ENCODE data around the gene PTPN3. TPM values are rescaled to one million over a fixed set of nuclear protein-coding genes. Genes with fewer than 3 reads are reported as not detected.
"Not testable (repeated sequence)": the region's sequence is repeated elsewhere in the genome, so short reads cannot be mapped to it uniquely, and the experiment has no call there.

The PTPN3 gene
- total and polyA plus RNA-seq, 4 donors: 6.3 to 30.3 (median 23.5) TPM

GRCh38 chr9:109369285-109369684, 128.8 kb downstream of the PTPN3 start:
- Histone ChIP-seq H3K27me3 (ENCODE audit: control insufficient read depth in 4 of 4, insufficient read depth in 4 of 4, low read length in 3 of 4) (no peaks in the 10 kb centered on the region), H3K9me3 (ENCODE audit: control insufficient read depth in 4 of 4, low read length in 3 of 4) (no peaks in the 10 kb centered on the region), H3K9ac (ENCODE audit: low read depth in 1 of 2, low read length in 2 of 2) (no peak overlapping the region), H3K4me1 (ENCODE audit: control insufficient read depth in 4 of 4, insufficient read depth in 4 of 4, low read length in 3 of 4) (no peaks in the 10 kb centered on the region), H3K4me3 (ENCODE audit: low read depth in 1 of 3, low read length in 3 of 3) (no peak overlapping the region), H3K36me3 (ENCODE audit: control insufficient read depth in 4 of 4, insufficient read depth in 3 of 4, low read depth in 1 of 4, low read length in 3 of 4) (no peaks in the 10 kb centered on the region), H3K27ac (ENCODE audit: low read depth in 1 of 2, low read length in 2 of 2) (no peak overlapping the region)
- WGBS: 85% methylated on average over 2 of the region's 2 CpGs
- TF ChIP-seq GABPA (IDR thresholded peaks at IDR 0.05 in 1 of 2, conservative IDR thresholded peaks at IDR 0.05 in 1 of 2) (no peak), HNF4A (conservative IDR thresholded peaks at IDR 0.05) (no peak), TAF1 (conservative IDR thresholded peaks at IDR 0.05) (no peak), ZBTB33 (IDR thresholded peaks at IDR 0.05) (no peak)
- DNase-seq (ENCODE audit: low spot score): no peak

- Histone ChIP-seq H3K27ac (ENCODE audit: low read depth in 1 of 2, low read length in 2 of 2) (no peak overlapping the region), H3K9ac (ENCODE audit: low read depth in 1 of 2, low read length in 2 of 2) (no peak overlapping the region), H3K4me3 (ENCODE audit: low read depth in 1 of 3, low read length in 3 of 3) (no peak overlapping the region), H3K9me3 (ENCODE audit: control insufficient read depth in 4 of 4, low read length in 3 of 4) (no peaks in the 10 kb centered on the region), H3K4me1 (ENCODE audit: control insufficient read depth in 4 of 4, insufficient read depth in 4 of 4, low read length in 3 of 4) (no peaks in the 10 kb centered on the region), H3K27me3 (ENCODE audit: control insufficient read depth in 4 of 4, insufficient read depth in 4 of 4, low read length in 3 of 4) (no peaks in the 10 kb centered on the region), H3K36me3 (ENCODE audit: control insufficient read depth in 4 of 4, insufficient read depth in 3 of 4, low read depth in 1 of 4, low read length in 3 of 4) (no peaks in the 10 kb centered on the region)
- TF ChIP-seq ATF3 (IDR thresholded peaks at IDR 0.05): no peak
- no peak for TF ChIP-seq HNF4G (IDR thresholded peaks at IDR 0.05)
- TF ChIP-seq CTCF (IDR thresholded peaks at IDR 0.05; ENCODE audit: low read depth, low read length, missing input control): no peak
- TF ChIP-seq GABPA (IDR thresholded peaks at IDR 0.05 in 1 of 2, conservative IDR thresholded peaks at IDR 0.05 in 1 of 2): no peak
- TF ChIP-seq MAX (IDR thresholded peaks at IDR 0.05): no peak
- TF ChIP-seq SP1 (IDR thresholded peaks at IDR 0.05): no peak
- no peak for TF ChIP-seq HNF4A (conservative IDR thresholded peaks at IDR 0.05)
- no peak for TF ChIP-seq FOXA2 (IDR thresholded peaks at IDR 0.05)
- no peak for TF ChIP-seq RAD21 (IDR thresholded peaks at IDR 0.05)
- no peak for TF ChIP-seq ZBTB33 (IDR thresholded peaks at IDR 0.05)
- TF ChIP-seq JUND (IDR thresholded peaks at IDR 0.05): no peak
- TF ChIP-seq FOXA1 (IDR thresholded peaks at IDR 0.05): no peak
- no peak for TF ChIP-seq YY1 (IDR thresholded peaks at IDR 0.05)
- no peak for TF ChIP-seq EGR1 (IDR thresholded peaks at IDR 0.05; ENCODE audit: low read depth in 2 of 2)
- no peak for TF ChIP-seq TAF1 (conservative IDR thresholded peaks at IDR 0.05)
- no peak for TF ChIP-seq RXRA (IDR thresholded peaks at IDR 0.05)
- TF ChIP-seq NR2F2 (IDR thresholded peaks at IDR 0.05): no peak
- no peak for TF ChIP-seq REST (IDR thresholded peaks at IDR 0.05)
- 92% methylated on average over 5 of the region's 5 CpGs for WGBS
- DNase-seq (ENCODE audit: low spot score): no peak
These were observed 137.3 kb downstream of the PTPN3 start for GRCh38 chr9:109360771-109361170.

- H3K27me3 ChIP-seq (ENCODE audit: control insufficient read depth in 4 of 4, insufficient read depth in 4 of 4, low read length in 3 of 4); H3K36me3 ChIP-seq (ENCODE audit: control insufficient read depth in 4 of 4, insufficient read depth in 3 of 4, low read depth in 1 of 4, low read length in 3 of 4); H3K9ac ChIP-seq (ENCODE audit: low read depth in 1 of 2, low read length in 2 of 2); H3K27ac ChIP-seq (ENCODE audit: low read depth in 1 of 2, low read length in 2 of 2); H3K4me3 ChIP-seq (ENCODE audit: low read depth in 1 of 3, low read length in 3 of 3); DNase-seq (ENCODE audit: low spot score); H3K4me1 ChIP-seq (ENCODE audit: control insufficient read depth in 4 of 4, insufficient read depth in 4 of 4, low read length in 3 of 4); H3K9me3 ChIP-seq (ENCODE audit: control insufficient read depth in 4 of 4, low read length in 3 of 4): not testable (repeated sequence)
- 80% methylated on average over 8 of the region's 8 CpGs for WGBS
These were observed 139.0 kb downstream of the PTPN3 start for GRCh38 chr9:109358968-109359603.
